ENCODE data around the gene DUSP16. TPM values are rescaled to one million over a fixed set of nuclear protein-coding genes. Genes with fewer than 3 reads are reported as not detected.

The DUSP16 gene
- total RNA-seq, 1 experiment from 2014 or later = 10.6 TPM

DNA sequence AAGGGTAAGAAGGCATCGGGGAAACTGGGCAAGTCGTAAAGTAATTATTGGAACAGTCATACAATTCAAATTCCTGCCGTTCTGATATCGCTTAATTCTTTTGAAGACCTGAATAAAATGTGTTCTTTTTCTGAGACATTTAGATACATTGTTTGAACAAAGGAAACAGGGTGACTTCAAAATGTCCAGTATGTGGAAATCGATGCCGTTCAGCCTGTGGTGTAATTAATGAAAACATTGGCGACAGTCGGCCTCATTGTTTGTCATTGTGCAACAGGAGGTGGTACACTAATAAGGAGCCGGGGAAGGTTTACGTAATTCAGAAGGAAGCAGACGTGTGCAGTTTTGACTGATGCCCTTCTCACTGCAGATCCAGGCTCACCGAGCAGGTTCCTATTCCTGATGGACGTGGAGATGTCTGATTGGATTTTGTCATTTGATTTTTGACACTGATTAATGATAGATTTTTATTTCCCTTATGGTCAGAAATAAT lies 113.1 kb downstream of the DUSP16 start:
- TF ChIP-seq EZH2 (IDR thresholded peaks at IDR 0.05; ENCODE audit: borderline replicate concordance, low read depth, low read length, poor library complexity, severe bottlenecking) (no peak), CTCF (conservative IDR thresholded peaks at IDR 0.05; ENCODE audit: low read depth, low read length) (no peak)
- no peaks in the 10 kb centered on the region for H3K27me3 ChIP-seq (replicated peaks; ENCODE audit: insufficient read depth, low read depth, low read length, poor library complexity)
- intact Hi-C loops (cut with micrococcal nuclease; ENCODE audit: unreplicated experiment) = no loop called here
- H3K36me3 ChIP-seq (ENCODE audit: insufficient read depth, low read length, poor library complexity, severe bottlenecking) = no peaks in the 10 kb centered on the region
- ChIA-PET POLR2A (ENCODE audit: low non-redundant PET) (no interaction called here), CTCF (no interaction called here)
- no peaks in the 10 kb centered on the region for H3K4me1 ChIP-seq (ENCODE audit: insufficient read depth, low read length, poor library complexity, severe bottlenecking)
- H3K9me3 ChIP-seq (ENCODE audit: low read depth, low read length, poor library complexity, severe bottlenecking) = no peaks in the 10 kb centered on the region
- DNase-seq (ENCODE audit: low spot score) = peak; percentile 41
- no TSS peak for BruUV-seq (replicated peaks)
- H3K27ac ChIP-seq (ENCODE audit: low read depth, low read length, poor library complexity, severe bottlenecking) = no peak overlapping the region
- H3K4me3 ChIP-seq (ENCODE audit: low read depth, low read length, poor library complexity, severe bottlenecking) = no peak overlapping the region

DNA sequence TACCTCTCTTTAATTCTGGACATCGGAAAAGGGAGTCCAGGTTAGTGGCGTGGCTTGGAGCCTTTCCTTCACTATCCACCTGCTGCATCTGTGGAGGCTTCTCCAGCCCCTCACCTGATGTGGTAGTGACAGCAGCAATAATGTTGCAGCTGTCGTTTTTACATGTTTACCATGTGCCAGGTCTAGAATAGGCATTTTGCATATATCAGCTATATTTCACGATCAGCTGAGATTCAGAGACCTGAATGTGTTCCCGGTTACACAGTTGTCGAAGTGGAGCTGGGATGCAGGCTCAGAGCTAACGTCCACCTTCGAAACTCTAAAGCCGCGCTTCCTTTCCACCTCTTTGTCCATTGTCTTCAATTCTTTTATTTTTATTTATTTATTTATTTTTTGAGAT lies 114.8 kb downstream of the DUSP16 start:
- intact Hi-C loops (cut with micrococcal nuclease; ENCODE audit: unreplicated experiment) = no loop called here
- no peak for DNase-seq (ENCODE audit: low spot score)
- Histone ChIP-seq H3K27ac (ENCODE audit: low read depth, low read length, poor library complexity, severe bottlenecking) (no peak overlapping the region), H3K4me1 (ENCODE audit: insufficient read depth, low read length, poor library complexity, severe bottlenecking) (no peaks in the 10 kb centered on the region), H3K9me3 (ENCODE audit: low read depth, low read length, poor library complexity, severe bottlenecking) (no peaks in the 10 kb centered on the region), H3K36me3 (ENCODE audit: insufficient read depth, low read length, poor library complexity, severe bottlenecking) (no peaks in the 10 kb centered on the region), H3K27me3 (replicated peaks; ENCODE audit: insufficient read depth, low read depth, low read length, poor library complexity) (no peaks in the 10 kb centered on the region), H3K4me3 (ENCODE audit: low read depth, low read length, poor library complexity, severe bottlenecking) (no peak overlapping the region)
- BruUV-seq (replicated peaks) = no TSS peak
- ChIA-PET POLR2A (ENCODE audit: low non-redundant PET) (interaction anchor here (0.6 kb wide), 1 partner anchor 71 kb away, joined by 4 read pairs; no protein-coding TSS in a partner anchor), CTCF (no interaction called here)
- TF ChIP-seq CTCF (conservative IDR thresholded peaks at IDR 0.05; ENCODE audit: low read depth, low read length) = no peak

GRCh38 chr12:12447236-12447635 lies 115.4 kb downstream of the DUSP16 start:
- Histone ChIP-seq H3K4me1 (ENCODE audit: insufficient read depth, low read length, poor library complexity, severe bottlenecking) (peaks cover 4% of the 10 kb centered on the region), H3K27me3 (replicated peaks; ENCODE audit: insufficient read depth, low read depth, low read length, poor library complexity) (no peaks in the 10 kb centered on the region), H3K4me3 (ENCODE audit: low read depth, low read length, poor library complexity, severe bottlenecking) (no peak overlapping the region), H3K9me3 (ENCODE audit: low read depth, low read length, poor library complexity, severe bottlenecking) (no peaks in the 10 kb centered on the region), H3K27ac (ENCODE audit: low read depth, low read length, poor library complexity, severe bottlenecking) (no peak overlapping the region), H3K36me3 (ENCODE audit: insufficient read depth, low read length, poor library complexity, severe bottlenecking) (no peaks in the 10 kb centered on the region)
- no peak for TF ChIP-seq EZH2 (IDR thresholded peaks at IDR 0.05; ENCODE audit: borderline replicate concordance, low read depth, low read length, poor library complexity, severe bottlenecking)
- no peak for DNase-seq (ENCODE audit: low spot score)
- no TSS peak for BruUV-seq (replicated peaks)
- ChIA-PET CTCF (no interaction called here), POLR2A (ENCODE audit: low non-redundant PET) (no interaction called here)
- intact Hi-C loops (cut with micrococcal nuclease; ENCODE audit: unreplicated experiment) = no loop called here

- BruUV-seq (replicated peaks) = no TSS peak
- intact Hi-C loops (cut with micrococcal nuclease; ENCODE audit: unreplicated experiment) = no loop called here
- H3K4me1 ChIP-seq (ENCODE audit: insufficient read depth, low read length, poor library complexity, severe bottlenecking) = peaks cover 8% of the 10 kb centered on the region
- H3K27ac ChIP-seq (ENCODE audit: low read depth, low read length, poor library complexity, severe bottlenecking) = no peak overlapping the region
- no peak overlapping the region for H3K4me3 ChIP-seq (ENCODE audit: low read depth, low read length, poor library complexity, severe bottlenecking)
- TF ChIP-seq EZH2 (IDR thresholded peaks at IDR 0.05; ENCODE audit: borderline replicate concordance, low read depth, low read length, poor library complexity, severe bottlenecking) (no peak), CTCF (conservative IDR thresholded peaks at IDR 0.05; ENCODE audit: low read depth, low read length) (no peak)
- DNase-seq (ENCODE audit: low spot score) = no peak
- ChIA-PET POLR2A (ENCODE audit: low non-redundant PET) (no interaction called here), CTCF (no interaction called here)
- H3K27me3 ChIP-seq (replicated peaks; ENCODE audit: insufficient read depth, low read depth, low read length, poor library complexity) = no peaks in the 10 kb centered on the region
- no peaks in the 10 kb centered on the region for H3K9me3 ChIP-seq (ENCODE audit: low read depth, low read length, poor library complexity, severe bottlenecking)
- no peaks in the 10 kb centered on the region for H3K36me3 ChIP-seq (ENCODE audit: insufficient read depth, low read length, poor library complexity, severe bottlenecking)
Measured at GRCh38 chr12:12446786-12447185, 115.9 kb downstream of the DUSP16 start.
